Measurements from ENCODE around the gene STXBP6. TPM values are rescaled to one million over a fixed set of nuclear protein-coding genes. Genes with fewer than 3 reads are reported as not detected.

STXBP6 gene
- total RNA-seq, 4 donors from 2014 or later, result 2.6 to 5.5 (median 4.4) TPM

DNA sequence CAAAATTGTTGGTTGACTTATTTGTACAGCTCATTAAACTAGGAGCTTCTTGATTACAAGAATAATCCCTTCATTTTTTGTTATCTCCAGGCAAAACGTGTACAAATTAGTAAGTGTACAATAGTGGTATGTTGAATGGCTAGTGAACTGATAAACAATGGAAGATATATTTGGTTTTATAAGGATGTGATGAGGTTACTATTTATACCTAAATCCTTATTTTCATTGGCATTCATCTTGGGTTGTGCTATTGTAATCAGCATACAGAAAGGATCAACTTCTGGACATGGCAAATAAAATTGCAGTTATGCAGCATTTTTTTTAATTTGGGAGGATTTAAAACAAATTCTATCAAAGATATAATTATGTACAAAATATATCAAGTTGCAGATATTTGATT lies 216.6 kb downstream of the STXBP6 start:
- H3K36me3 ChIP-seq, result no peaks in the 10 kb centered on the region
- no peak for ATAC-seq
- peak overlapping the region in 2 of 4 donors; percentile 21 to 36 for H3K27ac ChIP-seq
- H3K9me3 ChIP-seq, result no peaks in the 10 kb centered on the region
- no peaks in the 10 kb centered on the region for H3K27me3 ChIP-seq
- no peak overlapping the region for H3K4me3 ChIP-seq
- intact Hi-C loops (cut with DNase I; ENCODE audit: low total_unique reads) (no loop called here), in situ Hi-C loops (cut with MboI; ENCODE audit: low sequenced_read_pairs in 4 of 4) (no loop called here)
- no peak for TF ChIP-seq POLR2A (IDR thresholded peaks at IDR 0.05)
- TF ChIP-seq, protein P1, sequence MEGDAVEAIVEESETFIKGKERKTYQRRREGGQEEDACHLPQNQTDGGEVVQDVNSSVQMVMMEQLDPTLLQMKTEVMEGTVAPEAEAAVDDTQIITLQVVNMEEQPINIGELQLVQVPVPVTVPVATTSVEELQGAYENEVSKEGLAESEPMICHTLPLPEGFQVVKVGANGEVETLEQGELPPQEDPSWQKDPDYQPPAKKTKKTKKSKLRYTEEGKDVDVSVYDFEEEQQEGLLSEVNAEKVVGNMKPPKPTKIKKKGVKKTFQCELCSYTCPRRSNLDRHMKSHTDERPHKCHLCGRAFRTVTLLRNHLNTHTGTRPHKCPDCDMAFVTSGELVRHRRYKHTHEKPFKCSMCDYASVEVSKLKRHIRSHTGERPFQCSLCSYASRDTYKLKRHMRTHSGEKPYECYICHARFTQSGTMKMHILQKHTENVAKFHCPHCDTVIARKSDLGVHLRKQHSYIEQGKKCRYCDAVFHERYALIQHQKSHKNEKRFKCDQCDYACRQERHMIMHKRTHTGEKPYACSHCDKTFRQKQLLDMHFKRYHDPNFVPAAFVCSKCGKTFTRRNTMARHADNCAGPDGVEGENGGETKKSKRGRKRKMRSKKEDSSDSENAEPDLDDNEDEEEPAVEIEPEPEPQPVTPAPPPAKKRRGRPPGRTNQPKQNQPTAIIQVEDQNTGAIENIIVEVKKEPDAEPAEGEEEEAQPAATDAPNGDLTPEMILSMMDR (IDR thresholded peaks at IDR 0.05 in 4 of 5, conservative IDR thresholded peaks at IDR 0.05 in 1 of 5), result no peak
- no peak for DNase-seq
- H3K4me1 ChIP-seq, result no peaks in the 10 kb centered on the region

- Histone ChIP-seq H3K4me3 (no peak overlapping the region), H3K4me1 (no peaks in the 10 kb centered on the region), H3K27ac (no peak overlapping the region), H3K27me3 (no peaks in the 10 kb centered on the region), H3K9me3 (no peaks in the 10 kb centered on the region), H3K36me3 (no peaks in the 10 kb centered on the region)
- in situ Hi-C loops (cut with MboI; ENCODE audit: low sequenced_read_pairs in 4 of 4), result no loop called here
- intact Hi-C loops (cut with DNase I; ENCODE audit: low total_unique reads), result no loop called here
- ATAC-seq (no peak), DNase-seq (no peak)
- TF ChIP-seq POLR2A (IDR thresholded peaks at IDR 0.05), result no peak
- TF ChIP-seq, protein P1 (IDR thresholded peaks at IDR 0.05 in 4 of 5, conservative IDR thresholded peaks at IDR 0.05 in 1 of 5), result no peak
Measured at GRCh38 chr14:24831677-24832076, 218.3 kb downstream of the STXBP6 start.

GRCh38 chr14:24829862-24830261 lies 220.1 kb downstream of the STXBP6 start:
- ATAC-seq, result no peak
- Histone ChIP-seq H3K27ac (no peak overlapping the region), H3K4me3 (no peak overlapping the region), H3K36me3 (no peaks in the 10 kb centered on the region), H3K27me3 (no peaks in the 10 kb centered on the region), H3K9me3 (no peaks in the 10 kb centered on the region), H3K4me1 (no peaks in the 10 kb centered on the region)
- intact Hi-C loops (cut with DNase I; ENCODE audit: low total_unique reads) (no loop called here), in situ Hi-C loops (cut with MboI; ENCODE audit: low sequenced_read_pairs in 4 of 4) (no loop called here)
- no peak for TF ChIP-seq POLR2A (IDR thresholded peaks at IDR 0.05)
- TF ChIP-seq, protein P1 (IDR thresholded peaks at IDR 0.05 in 4 of 5, conservative IDR thresholded peaks at IDR 0.05 in 1 of 5), result no peak
- no peak for DNase-seq

- Histone ChIP-seq H3K27ac (no peak overlapping the region), H3K36me3 (no peaks in the 10 kb centered on the region), H3K27me3 (no peaks in the 10 kb centered on the region), H3K4me3 (no peak overlapping the region), H3K9me3 (no peaks in the 10 kb centered on the region), H3K4me1 (no peaks in the 10 kb centered on the region)
- ATAC-seq (no peak), DNase-seq (no peak)
- TF ChIP-seq POLR2A (IDR thresholded peaks at IDR 0.05), result no peak
- TF ChIP-seq, protein P1 (IDR thresholded peaks at IDR 0.05 in 4 of 5, conservative IDR thresholded peaks at IDR 0.05 in 1 of 5), result no peak
- in situ Hi-C loops (cut with MboI; ENCODE audit: low sequenced_read_pairs in 4 of 4) (no loop called here), intact Hi-C loops (cut with DNase I; ENCODE audit: low total_unique reads) (no loop called here)
Measured at GRCh38 chr14:24828486-24828885, 221.5 kb downstream of the STXBP6 start.

DNA sequence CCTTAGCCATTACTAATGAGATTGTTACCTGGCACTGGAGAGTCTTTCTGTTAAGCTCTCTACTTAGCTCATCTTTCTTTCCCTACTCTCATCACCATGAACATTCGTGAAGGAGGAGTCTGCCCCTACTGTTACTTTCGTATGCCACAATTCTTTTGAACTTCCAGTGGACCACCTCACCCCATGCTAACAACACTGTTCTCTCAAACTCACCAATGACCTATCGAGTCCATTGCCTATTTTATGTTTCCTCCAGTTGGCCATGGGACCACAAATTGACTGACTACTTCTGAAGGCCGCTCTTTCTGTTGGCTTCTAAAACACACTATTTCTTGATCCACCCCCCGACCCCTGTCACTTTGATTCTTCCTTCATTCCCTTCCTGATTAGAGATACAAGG lies 223.6 kb downstream of the STXBP6 start:
- no peak for ATAC-seq
- no peaks in the 10 kb centered on the region for H3K27me3 ChIP-seq
- in situ Hi-C loops (cut with MboI; ENCODE audit: low sequenced_read_pairs in 4 of 4) (no loop called here), intact Hi-C loops (cut with DNase I; ENCODE audit: low total_unique reads) (no loop called here)
- H3K4me3 ChIP-seq, result no peak overlapping the region
- no peaks in the 10 kb centered on the region for H3K4me1 ChIP-seq
- no peaks in the 10 kb centered on the region for H3K36me3 ChIP-seq
- H3K9me3 ChIP-seq, result no peaks in the 10 kb centered on the region
- no peak overlapping the region for H3K27ac ChIP-seq
- DNase-seq, result no peak
- no peak for TF ChIP-seq POLR2A (IDR thresholded peaks at IDR 0.05)
- TF ChIP-seq, protein P1 (IDR thresholded peaks at IDR 0.05 in 4 of 5, conservative IDR thresholded peaks at IDR 0.05 in 1 of 5), result no peak
